ENCODE measurements around the gene PPFIA4. TPM values are rescaled to one million over a fixed set of nuclear protein-coding genes. Genes with fewer than 3 reads are reported as not detected.

PPFIA4 gene
- total and polyA plus RNA-seq, 9 of the 15 experiments (the other 6 are each of a cell fraction or from before 2014, with no cell fraction given): 0.07 to 12.0 (median 0.70) TPM

- no peak for TF ChIP-seq LARP7 (IDR thresholded peaks at IDR 0.05)
- no peak for TF ChIP-seq PHB (CRISPR knock-in tag; IDR thresholded peaks at IDR 0.05)
- no peak for TF ChIP-seq ZNF143 (CRISPR knock-in tag; IDR thresholded peaks at IDR 0.05)
- no peak for TF ChIP-seq PCBP2 (IDR thresholded peaks at IDR 0.05; ENCODE audit: low read depth, low read length, poor library complexity, severe bottlenecking)
- TF ChIP-seq GMEB1 (CRISPR knock-in tag; IDR thresholded peaks at IDR 0.05): no peak
- no peak for TF ChIP-seq CBFA2T2 (conservative IDR thresholded peaks at IDR 0.05)
- no peak for TF ChIP-seq SAFB2 (IDR thresholded peaks at IDR 0.05; ENCODE audit: borderline replicate concordance, low read depth, low read length, severe bottlenecking)
- no peak for TF ChIP-seq ZNF347 (CRISPR knock-in tag; IDR thresholded peaks at IDR 0.05; ENCODE audit: low read depth)
- no peaks in the 10 kb centered on the region for H3K9me3 ChIP-seq (replicated peaks; ENCODE audit: control insufficient read depth, insufficient read depth, low read depth, low read length)
- H3K4me1 ChIP-seq (replicated peaks in 1 of 2; ENCODE audit: control insufficient read depth in 2 of 2, insufficient read depth in 2 of 2, low read length in 2 of 2): peaks cover 0 to 19% of the 10 kb centered on the region in 2 experiments; a peak in 3 of 5 replicates
- no TSS peak for BruUV-seq (replicated peaks)
- ATAC-seq: no peak
- DNase-seq (ENCODE audit: extremely low read depth in 1 of 4, low spot score in 3 of 4): no peak
- no peak overlapping the region for H2AFZ ChIP-seq (ENCODE audit: low read depth, low read length)
- no peaks in the 10 kb centered on the region for H3K36me3 ChIP-seq (ENCODE audit: control insufficient read depth, insufficient read depth, low read length)
- peaks cover 50% of the 10 kb centered on the region for H4K20me1 ChIP-seq (replicated peaks; ENCODE audit: control insufficient read depth, insufficient read depth, low read length)
- no peak overlapping the region for H3K9ac ChIP-seq (ENCODE audit: insufficient read depth in 1 of 2, low read depth in 2 of 2, low read length in 2 of 2)
- ChIA-PET POLR2A (interaction anchor here (0.8 to 1.7 kb wide), 6 partner anchors 9 to 38 kb away, joined by 3 to 8 read pairs (median 3); partner anchors contain the start of gene TMEM183A), CTCF (ENCODE audit: low intra/inter-chr PET ratio) (no interaction called here)
- no peak overlapping the region for H3K4me2 ChIP-seq (ENCODE audit: insufficient read depth, low read length)
- H3K4me3 ChIP-seq: no peak overlapping the region
- no peak overlapping the region for H3K27ac ChIP-seq (ENCODE audit: extremely low read depth, low read depth, low read length)
- whole genome bisulfite sequencing (ENCODE audit: insufficient coverage, low coverage, missing lambda C conversion rate): 3% methylated on average over 7 of the region's 7 CpGs
- intact Hi-C loops (cut with micrococcal nuclease) (no loop called here), in situ Hi-C loops (cut with MboI) (no loop called here)
- FAIRE-seq: no peak
- peaks cover 2% of the 10 kb centered on the region for H3K9me1 ChIP-seq (ENCODE audit: control insufficient read depth, insufficient read depth, low read length)
- H3K27me3 ChIP-seq (ENCODE audit: control insufficient read depth in 2 of 2, insufficient read depth in 2 of 2, low read length in 2 of 2): peaks cover 51 to 76% of the 10 kb centered on the region in 2 experiments
- H3K79me2 ChIP-seq (ENCODE audit: control insufficient read depth, insufficient read depth, low read length): no peaks in the 10 kb centered on the region
Observed at GRCh38 chr1:203044546-203045250, 18.4 kb downstream of the PPFIA4 start.
